ENCODE data around the gene SHF.

DNA sequence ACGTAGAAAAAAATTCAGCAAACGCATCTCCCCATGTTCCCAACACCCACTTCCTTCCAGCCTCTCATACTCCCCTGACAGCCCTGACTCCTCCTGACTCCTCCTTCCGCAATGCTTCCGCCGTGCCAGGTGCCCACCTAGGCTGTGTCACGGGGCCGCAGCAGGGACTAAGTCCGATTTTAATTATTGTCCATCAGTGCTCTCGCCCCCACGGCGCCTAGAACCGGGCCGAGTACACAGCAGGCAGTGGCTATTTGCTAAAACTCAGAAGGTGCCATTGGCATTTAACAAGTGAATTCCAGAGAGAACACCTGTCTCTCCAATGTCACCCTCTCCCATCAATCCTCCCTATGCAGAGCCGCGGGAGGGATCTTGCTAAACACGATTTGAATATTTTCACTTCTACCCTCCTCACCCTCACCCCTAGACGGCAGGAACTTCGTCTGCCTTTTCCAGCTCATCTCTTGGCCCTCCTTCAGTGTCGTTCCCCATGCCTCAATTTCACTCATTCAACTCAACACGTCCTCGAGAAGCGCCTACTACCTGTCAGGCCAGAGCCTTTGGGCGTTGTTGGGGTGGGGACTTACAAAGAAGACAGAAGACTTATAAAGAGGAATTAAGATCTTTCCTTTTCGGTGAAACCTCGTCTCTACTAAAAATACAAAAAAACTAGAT lies 11.5 kb upstream of the SHF start:
- TF ChIP-seq ZNF146 (tag by site-specific recombination; IDR thresholded peaks at IDR 0.05) = no peak
- TF ChIP-seq, protein P1, sequence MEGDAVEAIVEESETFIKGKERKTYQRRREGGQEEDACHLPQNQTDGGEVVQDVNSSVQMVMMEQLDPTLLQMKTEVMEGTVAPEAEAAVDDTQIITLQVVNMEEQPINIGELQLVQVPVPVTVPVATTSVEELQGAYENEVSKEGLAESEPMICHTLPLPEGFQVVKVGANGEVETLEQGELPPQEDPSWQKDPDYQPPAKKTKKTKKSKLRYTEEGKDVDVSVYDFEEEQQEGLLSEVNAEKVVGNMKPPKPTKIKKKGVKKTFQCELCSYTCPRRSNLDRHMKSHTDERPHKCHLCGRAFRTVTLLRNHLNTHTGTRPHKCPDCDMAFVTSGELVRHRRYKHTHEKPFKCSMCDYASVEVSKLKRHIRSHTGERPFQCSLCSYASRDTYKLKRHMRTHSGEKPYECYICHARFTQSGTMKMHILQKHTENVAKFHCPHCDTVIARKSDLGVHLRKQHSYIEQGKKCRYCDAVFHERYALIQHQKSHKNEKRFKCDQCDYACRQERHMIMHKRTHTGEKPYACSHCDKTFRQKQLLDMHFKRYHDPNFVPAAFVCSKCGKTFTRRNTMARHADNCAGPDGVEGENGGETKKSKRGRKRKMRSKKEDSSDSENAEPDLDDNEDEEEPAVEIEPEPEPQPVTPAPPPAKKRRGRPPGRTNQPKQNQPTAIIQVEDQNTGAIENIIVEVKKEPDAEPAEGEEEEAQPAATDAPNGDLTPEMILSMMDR (tag by site-specific recombination; IDR thresholded peaks at IDR 0.05) = no peak
- TF ChIP-seq, protein P2, sequence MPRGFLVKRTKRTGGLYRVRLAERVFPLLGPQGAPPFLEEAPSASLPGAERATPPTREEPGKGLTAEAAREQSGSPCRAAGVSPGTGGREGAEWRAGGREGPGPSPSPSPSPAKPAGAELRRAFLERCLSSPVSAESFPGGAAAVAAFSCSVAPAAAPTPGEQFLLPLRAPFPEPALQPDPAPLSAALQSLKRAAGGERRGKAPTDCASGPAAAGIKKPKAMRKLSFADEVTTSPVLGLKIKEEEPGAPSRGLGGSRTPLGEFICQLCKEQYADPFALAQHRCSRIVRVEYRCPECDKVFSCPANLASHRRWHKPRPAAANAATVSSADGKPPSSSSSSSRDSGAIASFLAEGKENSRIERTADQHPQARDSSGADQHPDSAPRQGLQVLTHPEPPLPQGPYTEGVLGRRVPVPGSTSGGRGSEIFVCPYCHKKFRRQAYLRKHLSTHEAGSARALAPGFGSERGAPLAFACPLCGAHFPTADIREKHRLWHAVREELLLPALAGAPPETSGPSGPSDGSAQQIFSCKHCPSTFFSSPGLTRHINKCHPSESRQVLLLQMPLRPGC (tag by site-specific recombination; IDR thresholded peaks at IDR 0.05) = no peak
- no peak for TF ChIP-seq MYNN (tag by site-specific recombination; IDR thresholded peaks at IDR 0.05; ENCODE audit: borderline replicate concordance)
- TF ChIP-seq, protein P3, sequence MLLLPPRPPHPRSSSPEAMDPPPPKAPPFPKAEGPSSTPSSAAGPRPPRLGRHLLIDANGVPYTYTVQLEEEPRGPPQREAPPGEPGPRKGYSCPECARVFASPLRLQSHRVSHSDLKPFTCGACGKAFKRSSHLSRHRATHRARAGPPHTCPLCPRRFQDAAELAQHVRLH (tag by site-specific recombination; IDR thresholded peaks at IDR 0.05) = 0 out of 2 replicates have a peak, but pooled peaks have one; percentile 1
- TF ChIP-seq ZNF274 (IDR thresholded peaks at IDR 0.05; ENCODE audit: low read length) = no peak
- TF ChIP-seq ZNF274 (tag by site-specific recombination; IDR thresholded peaks at IDR 0.05; ENCODE audit: borderline replicate concordance) = no peak
- no peak for TF ChIP-seq ZNF837 (tag by site-specific recombination; IDR thresholded peaks at IDR 0.05)
